ENCODE data around the gene SLC26A4.
A peak's percentile ranks its signal among the peaks of the same experiment; 100 is the strongest.

Gene SLC26A4

GRCh38 chr7:107661081-107661864 is 645 bp downstream of the SLC26A4 start:
- peak; percentile 37 for DNase-seq

DNA sequence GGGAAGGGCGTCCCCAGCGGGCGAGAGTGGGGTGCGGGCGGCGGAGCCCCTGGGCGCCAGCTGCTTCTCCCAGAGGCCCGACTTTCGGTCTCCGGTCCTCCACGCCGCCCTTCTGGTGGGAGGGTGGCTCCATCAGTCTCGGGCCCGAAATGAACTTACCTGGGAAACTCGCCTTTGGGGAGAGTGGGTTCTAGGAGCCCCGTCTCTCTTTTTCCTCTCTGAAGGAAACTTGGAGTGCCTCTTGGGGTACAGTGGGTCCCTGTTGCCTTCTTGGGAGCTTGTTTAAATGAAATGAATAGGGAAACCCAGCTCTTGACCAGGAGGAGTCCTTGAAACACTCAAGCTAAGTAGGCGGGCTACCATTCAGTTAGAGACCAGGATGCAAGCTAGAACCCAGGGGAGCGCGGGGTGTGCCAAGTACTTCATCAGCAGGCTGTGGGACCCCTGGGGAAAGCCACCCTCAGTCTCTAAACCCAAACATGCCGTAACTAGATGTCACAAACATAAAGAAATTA is 1.3 kb downstream of the SLC26A4 start:
- no peak for DNase-seq

DNA sequence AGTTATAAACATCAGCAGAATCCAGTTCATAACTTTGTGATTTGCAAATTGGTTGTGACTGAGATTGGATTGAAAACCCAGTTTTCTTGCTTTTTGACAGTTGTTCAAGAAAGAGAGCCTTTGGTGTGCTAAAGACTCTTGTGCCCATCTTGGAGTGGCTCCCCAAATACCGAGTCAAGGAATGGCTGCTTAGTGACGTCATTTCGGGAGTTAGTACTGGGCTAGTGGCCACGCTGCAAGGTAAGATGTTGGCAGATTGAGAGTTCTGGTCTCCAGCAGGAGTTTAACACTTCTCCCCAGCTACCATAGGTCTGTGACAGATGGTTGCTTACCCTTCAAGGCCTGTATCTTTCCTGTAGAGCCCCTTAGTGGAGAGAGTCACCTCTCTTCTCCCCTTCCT is 2.6 kb downstream of the SLC26A4 start:
- DNase-seq = no peak

DNA sequence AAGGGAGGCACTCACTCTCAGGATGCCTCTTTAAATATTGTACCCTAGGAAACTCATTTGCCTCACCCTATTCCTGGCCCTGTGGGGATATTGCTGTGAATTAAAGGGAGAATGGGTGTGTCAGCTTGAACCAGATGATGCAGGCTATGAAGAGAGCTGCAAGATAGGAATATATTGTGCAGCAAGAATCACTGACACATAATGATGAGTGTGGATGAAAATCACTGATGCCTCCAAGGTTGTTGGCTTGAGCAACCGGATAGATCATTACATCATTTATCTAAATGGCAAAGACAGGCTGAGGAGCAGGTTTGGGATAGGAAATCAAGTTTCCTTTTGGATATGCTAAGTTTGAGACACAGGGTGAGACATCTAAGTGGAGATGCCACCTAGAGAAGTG is 6.2 kb downstream of the SLC26A4 start:
- no peak for DNase-seq

DNA sequence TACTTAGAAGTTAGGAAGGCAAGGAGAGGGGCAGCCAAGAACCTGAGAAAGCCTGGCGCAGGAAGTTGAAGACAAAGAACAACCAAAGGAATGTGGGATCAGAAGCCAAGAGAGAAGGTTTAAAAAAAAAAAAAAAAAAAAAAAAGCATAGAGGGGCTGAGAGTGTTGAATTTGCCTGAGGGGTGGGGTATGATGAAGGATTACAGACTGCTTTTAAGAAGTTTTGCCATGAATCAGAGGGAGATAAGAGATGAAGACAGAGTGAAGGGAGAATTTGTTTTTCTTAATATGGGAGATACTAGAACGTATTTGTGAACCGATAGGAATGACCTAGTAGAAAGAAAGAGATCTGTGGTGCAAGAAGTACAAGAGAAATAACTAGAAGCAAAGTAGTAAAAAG is 6.7 kb downstream of the SLC26A4 start:
- no peak for DNase-seq

DNA sequence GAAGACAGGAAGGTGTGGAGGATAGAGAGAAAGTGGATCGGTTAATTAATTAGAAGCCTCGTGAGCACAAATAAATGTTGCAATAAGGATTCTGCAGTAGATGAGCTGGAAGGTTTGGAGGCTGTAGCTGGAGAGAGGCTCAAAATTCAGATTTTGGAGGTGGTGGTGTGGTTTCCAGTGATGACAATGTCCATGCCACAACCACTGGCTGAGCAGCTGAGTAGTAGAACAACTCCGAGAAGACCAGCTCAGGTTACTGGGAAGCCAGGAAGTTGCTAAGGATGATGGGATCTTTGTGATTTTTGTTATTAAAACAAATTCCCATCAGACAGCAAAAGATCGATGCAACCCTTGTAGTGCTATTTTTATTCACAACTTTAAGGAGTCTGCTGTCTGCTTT is 7.7 kb downstream of the SLC26A4 start:
- DNase-seq = no peak

DNA sequence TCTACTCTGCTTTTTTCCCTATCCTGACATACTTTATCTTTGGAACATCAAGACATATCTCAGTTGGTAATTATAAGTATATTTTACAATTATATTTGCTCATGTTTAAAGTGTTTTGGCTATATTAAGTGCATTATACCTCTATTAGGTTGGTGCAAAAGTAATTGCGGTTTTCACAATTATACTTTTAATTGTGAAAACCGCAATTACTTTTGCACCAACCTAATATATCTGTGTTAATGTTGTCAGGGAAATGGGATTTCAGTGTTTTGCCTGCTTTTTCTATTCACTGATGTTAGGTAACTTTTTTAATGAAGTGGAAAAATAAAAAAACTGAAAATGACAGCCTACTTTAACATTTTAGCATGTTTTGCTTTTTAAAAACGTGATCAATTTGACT is 11.6 kb downstream of the SLC26A4 start:
- no peak for DNase-seq

DNA sequence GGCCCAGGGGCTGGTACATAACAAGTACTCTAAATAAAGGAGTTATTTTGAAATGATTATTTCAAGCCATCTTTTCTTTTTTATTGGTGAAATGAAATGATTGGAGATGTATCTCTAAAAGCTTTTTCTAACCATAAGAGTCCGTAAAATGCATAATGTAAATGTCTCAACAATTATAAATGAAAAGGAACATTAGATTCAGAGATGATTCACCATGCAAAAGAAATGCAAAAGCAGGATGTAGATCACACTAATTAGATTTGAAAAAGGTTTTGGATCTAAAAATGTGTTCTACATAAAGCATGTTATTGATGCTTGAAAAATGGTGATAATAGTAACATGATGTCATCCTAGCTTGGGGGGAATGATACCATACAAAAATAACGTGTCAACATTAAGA is 15.6 kb downstream of the SLC26A4 start:
- DNase-seq = no peak

DNA sequence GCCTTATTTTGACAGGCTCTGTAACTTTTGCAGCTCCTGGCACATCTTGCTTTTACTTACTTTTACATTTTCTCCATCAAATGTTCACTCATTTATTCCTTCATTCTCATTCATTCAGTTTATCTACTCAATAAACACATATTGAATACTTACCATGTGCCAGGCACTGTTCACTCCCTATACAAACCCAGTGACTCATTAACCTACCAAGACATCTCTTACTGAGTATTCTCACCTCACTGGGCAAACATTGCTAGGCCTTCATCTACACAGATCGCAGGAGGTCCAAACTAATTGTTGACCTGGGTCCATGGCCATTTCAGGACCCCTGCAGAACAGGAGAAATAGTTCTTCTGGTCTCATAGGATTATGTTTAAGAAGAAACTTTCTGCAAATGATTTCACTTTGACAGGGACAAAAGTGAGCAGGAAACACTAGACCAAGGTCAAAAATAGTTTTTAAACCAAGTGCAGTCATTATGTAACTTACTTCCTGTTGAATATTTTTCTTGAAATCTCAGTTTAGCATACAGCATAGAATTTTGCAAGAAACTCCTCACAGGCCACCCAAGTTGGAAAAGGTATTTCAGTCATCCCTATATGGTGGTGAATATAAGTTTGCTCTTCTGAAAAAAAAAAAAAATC is 17.6 kb downstream of the SLC26A4 start:
- DNase-seq = no peak

DNA sequence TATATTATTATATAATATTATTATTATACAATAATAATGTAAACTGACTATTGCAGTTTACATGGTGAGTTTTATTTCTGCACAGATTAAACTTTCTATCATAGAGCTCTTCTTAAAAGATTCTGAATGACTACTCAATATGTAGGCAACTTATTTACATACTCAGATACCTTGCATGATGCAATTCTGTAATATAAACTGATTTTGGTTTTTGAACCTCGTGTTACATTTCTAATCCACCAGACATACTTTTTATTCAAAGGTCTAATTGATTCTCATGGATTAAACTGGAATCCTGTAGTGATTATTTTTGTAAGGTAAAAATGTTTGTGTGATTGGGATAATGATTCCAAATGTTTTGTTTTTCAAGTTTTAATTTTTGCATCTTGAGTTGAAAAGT is 19.9 kb downstream of the SLC26A4 start:
- no peak for DNase-seq

GRCh38 chr7:107682886-107683285 is 22.3 kb downstream of the SLC26A4 start:
- no peak for DNase-seq

DNA sequence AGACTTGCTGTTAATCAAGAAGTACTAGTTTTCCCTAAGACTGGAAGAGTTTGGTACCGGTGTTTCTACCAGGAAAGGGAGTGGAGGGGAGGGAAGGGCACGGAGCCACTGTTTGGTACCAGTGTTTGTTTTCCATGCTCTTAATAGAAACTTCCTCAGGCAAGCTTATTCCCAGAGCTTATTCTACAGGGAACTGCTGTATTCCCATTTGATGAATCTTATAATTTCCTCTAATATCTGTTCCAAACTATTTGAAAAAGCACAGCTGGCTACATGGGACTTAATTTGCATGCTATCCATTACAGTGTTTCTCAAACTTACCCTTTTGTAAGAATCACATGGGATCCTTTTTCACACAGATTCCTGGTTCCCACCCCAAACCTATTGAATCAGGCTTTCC is 23.7 kb downstream of the SLC26A4 start:
- DNase-seq = no peak

DNA sequence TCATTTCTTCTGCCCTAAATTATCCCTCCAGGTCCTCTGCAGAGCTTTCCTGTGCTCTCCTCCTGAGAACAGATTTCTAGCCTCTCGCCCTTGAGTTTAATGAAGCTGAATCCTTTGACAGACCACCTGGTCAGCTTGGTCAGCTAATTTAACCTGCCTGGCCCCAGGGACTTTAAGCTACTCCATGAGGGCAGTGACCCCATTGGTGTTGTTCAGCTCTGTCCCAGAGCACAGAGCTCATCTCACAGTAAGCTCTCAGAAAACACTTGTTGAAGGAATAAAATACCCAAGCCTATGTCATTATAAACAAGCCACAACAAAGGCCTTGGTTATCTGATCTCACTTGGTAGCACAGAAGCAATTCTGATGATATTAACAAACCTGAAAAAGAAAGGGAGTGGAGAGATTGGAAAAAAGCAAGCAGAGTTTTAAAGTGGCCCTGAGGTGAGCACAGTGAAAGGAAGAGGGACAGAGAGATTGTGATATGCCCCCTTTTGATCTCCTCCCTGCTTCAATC is 24.4 kb downstream of the SLC26A4 start:
- DNase-seq = no peak

- no peak for DNase-seq
These were observed 26.3 kb downstream of the SLC26A4 start for GRCh38 chr7:107686816-107687387.

DNA sequence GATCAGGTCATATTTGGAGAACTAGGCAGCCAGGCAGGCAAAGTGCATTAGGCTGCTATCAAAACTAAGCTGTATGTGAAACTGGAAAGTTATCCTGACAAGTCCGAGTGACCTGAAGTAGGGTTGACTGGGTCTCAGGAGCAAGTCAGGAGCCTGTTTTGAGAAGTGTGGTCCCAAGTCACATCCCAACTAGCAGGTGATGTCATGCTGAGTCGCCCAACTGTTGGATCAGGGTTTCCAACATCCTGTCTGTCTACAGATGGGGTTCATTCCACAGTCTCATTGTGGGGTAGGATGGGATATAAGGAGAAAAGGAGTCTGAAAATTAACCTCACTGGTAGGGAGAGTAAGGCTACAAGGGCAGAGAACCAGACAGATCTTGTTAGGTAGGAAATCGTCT is 27.0 kb downstream of the SLC26A4 start:
- no peak for DNase-seq

GRCh38 chr7:107689553-107689952 is 28.9 kb downstream of the SLC26A4 start:
- DNase-seq = no peak

GRCh38 chr7:107690084-107690483 is 29.5 kb downstream of the SLC26A4 start:
- no peak for DNase-seq

DNA sequence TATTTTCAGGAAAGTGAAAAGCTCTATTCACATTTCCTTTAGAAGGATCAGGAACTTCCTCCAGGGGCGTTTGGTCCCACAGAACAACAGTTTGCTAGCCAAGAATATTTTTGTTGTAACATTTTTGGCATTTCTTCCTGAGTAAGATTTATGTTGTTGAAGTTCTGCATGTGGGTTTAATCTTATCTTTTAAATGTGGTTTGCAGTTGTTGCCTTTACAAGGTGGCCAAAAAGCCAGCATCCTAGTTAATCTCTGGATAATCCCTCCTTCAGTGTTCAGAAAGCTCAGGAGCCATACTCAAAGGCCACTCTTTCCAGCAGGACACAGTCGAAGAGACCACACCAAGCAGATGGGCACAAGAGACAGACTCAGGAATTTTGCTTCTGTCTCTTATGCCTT is 30.0 kb downstream of the SLC26A4 start:
- no peak for DNase-seq

GRCh38 chr7:107691716-107692115 is 31.1 kb downstream of the SLC26A4 start:
- no peak for DNase-seq

DNA sequence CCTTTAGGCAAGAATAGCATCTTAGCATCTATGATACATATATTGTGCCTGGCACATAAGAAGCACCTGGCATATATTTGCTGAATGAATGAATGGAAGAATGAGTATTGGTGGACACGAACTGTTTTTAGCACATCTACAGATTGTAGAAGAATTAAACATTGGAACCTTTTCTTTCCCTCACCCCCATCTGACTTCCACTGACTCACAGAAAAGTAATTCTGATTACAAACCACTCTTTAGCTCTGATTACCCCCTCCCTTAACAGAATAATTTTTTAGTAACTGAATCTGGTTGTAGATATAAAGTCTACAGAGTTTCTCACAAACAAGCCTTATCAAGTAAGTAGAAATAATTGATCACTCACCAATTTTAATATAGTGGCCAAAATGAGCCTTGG is 31.9 kb downstream of the SLC26A4 start:
- DNase-seq = no peak

DNA sequence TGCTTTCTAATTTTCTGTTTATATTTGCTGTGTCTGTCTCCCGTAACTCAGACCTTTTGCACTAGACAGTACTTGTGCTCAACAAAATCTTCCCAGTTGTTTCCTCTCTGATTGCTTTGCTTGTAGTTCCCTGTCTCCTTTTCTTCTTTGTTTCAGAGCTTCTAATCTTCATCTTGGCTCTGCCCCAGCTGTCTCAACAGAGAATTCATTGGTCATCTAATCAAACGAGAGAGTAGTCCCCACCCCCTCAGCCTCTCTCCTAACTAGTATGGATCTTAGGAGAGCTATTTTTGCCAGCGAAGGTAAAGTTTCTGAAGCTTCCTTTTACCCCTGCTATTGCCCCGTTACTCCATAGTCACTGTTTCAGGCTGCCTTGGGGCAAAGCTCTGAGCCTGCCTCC is 32.8 kb downstream of the SLC26A4 start:
- DNase-seq = no peak

DNA sequence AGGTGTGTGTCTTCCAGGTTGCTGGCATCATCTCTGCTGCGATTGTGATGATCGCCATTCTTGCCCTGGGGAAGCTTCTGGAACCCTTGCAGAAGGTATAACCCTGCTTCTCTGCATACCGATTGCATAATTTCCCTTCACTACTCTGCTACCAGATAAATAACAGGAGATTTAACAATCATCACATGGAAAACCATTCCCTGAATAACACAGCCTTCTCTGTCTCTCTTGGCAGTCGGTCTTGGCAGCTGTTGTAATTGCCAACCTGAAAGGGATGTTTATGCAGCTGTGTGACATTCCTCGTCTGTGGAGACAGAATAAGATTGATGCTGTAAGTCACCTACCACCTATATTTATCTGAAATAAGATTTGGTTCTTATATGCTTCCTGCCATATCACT is 33.8 kb downstream of the SLC26A4 start:
- no peak for DNase-seq

DNA sequence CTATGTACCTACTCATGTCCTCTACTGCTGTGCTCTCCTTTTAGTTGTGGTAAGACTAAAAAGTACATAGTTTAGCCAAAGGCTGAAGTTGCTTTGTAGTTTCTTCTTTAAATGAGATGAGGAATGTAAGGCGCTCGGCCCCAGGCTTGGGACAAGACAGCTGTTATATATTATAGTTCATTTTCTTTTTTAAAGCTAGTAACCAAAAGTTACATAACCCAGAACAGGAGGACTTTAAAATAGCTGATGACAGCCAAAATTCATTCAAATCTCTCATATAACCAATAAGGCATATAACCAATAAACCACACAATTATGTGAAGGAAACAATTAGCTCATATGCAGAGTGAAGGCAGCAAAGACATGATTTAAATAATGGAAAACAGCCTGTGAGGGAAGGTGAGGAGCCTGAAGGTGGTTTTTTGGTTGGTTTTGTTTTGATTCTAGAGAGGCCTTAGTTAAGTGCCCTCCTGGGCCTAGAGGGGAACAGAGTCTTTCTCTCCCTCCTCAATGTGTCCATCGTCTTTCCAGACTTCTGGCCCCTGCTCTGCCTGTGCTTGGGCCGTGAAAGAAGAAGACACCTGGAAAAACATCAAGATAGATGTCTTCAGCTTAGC is 35.8 kb downstream of the SLC26A4 start:
- no peak for DNase-seq
